Heart right ventricle (tissue), 16 donors: Measurements from ENCODE around the gene ZNF888. TPM values are rescaled to one million over a fixed set of nuclear protein-coding genes. Genes with fewer than 3 reads are reported as not detected.
"Not testable (repeated sequence)": the region's sequence is repeated elsewhere in the genome, so short reads cannot be mapped to it uniquely, and the experiment has no call there.

Source experiments
- ATAC-seq, 8 donors: fragments of 200-7000 bp; cut with Tn5 transposase; one replicate each; pipeline ENCODE4 v1.9.1; 2020; ENCODE audit warnings: mild to moderate bottlenecking in 8 of 8, moderate library complexity in 8 of 8, moderate number of reproducible peaks in 1 of 8
- DNase-seq, 2 donors: peaks; one replicate each; pipeline ENCODE4 v3.0.0-alpha.2; 2020
- H3K27ac ChIP-seq, 10 donors: fragments of 200-600 bp; sonication (generic) in 2 of 10; one replicate each; pipeline versions ENCODE4 v1.5.0 to v1.8.0; 2020 to 2022; ENCODE audit warnings: mild to moderate bottlenecking in 3 of 10
- H3K27me3 ChIP-seq, 7 donors: fragments of 200-600 bp; one replicate each; pipeline ENCODE4 v1.8.0; 2021 to 2022; ENCODE audit warnings: mild to moderate bottlenecking in 2 of 7
- H3K36me3 ChIP-seq, 9 donors: fragments of 200-600 bp; sonication (generic) in 1 of 9; one replicate each; pipeline versions ENCODE4 v1.5.0 to v1.8.0; 2020 to 2022; ENCODE audit warnings: mild to moderate bottlenecking in 2 of 9
- H3K4me1 ChIP-seq, 9 donors: fragments of 200-600 bp; sonication (generic) in 1 of 9; one replicate each; pipeline versions ENCODE4 v1.5.0 to v1.8.0; 2020 to 2022; ENCODE audit warnings: mild to moderate bottlenecking in 4 of 9
- H3K4me3 ChIP-seq, 10 donors: fragments of 200-600 bp; sonication (generic) in 2 of 10; one replicate each; pipeline versions ENCODE4 v1.5.0 to v1.8.0; 2020 to 2022; ENCODE audit warnings: mild to moderate bottlenecking in 7 of 10, moderate library complexity in 2 of 10
- H3K9me3 ChIP-seq, 11 donors: fragments of 200-600 bp in 10 of 11; sonication (generic) in 2 of 11; one replicate each; pipeline versions ENCODE4 v1.5.0 to v1.8.0; 2013 to 2022; ENCODE audit warnings: mild to moderate bottlenecking in 2 of 11, control low read depth in 1 of 11, moderate library complexity in 1 of 11
- WGBS, 2 donors: extraction: QIAGEN DNeasy Blood & Tissue Kit; methylation state at CpG; one replicate each; pipeline ENCODE4 v1.1.7; 2013; ENCODE audit warnings: inconsistent platforms in 1 of 2; 5-methylcytosine and 5-hydroxymethylcytosine counted together
- intact Hi-C, 10 donors: fragments of 100-400 bp; cut with DNase I; formaldehyde crosslinking; loops; one replicate each; pipeline versions ENCODE4 v1.11.1 to v1.14.2; 2022
- polyA plus RNA-seq, 2 donors: library from polyadenylated mRNA; stranded (reverse); fragments of 200-250 nt; gene quantifications; one replicate each; pipeline ENCODE4 v1.2.3, GENCODE V29; 2013
- total RNA-seq, 10 donors: library from RNA; stranded (reverse); fragmentation: NEBNext Ultra II Directional in 3 of 10; extraction: Animal tissue kit (Norgen Biotek cat#: 25700) in 3 of 10; gene quantifications; one replicate each; pipeline versions ENCODE4 v1.2.1 to v1.2.4, GENCODE V29; 2021 to 2023
- TF ChIP-seq, protein P1 (sequence below), 9 donors: fragments of 200-600 bp; sonication (generic) in 2 of 9; IDR thresholded peaks; one replicate each; pipeline versions ENCODE4 v1.5.0 to v1.8.0; 2021 to 2022; ENCODE audit warnings: antibody characterized with exemption in 9 of 9, mild to moderate bottlenecking in 5 of 9, moderate library complexity in 1 of 9
- donor health status: Arrhythmogenic right ventricular cardiomyopathy.
- donor health status: ischemic (EF 13 %, LVEDD 7.1; RV severe dilation, severe dysfunction).
- donor health status: healthy with polysubstance abuse.
- donor health status: DM: no; HTN: yes; CAD: no.
- donor health status: DM: no; HTN: no; CAD: no.
- donor health status: ischemic (EF 25% LVEDD 6.9; RV normal size, moderate dysfunction).
- donor health status: ischemic (EF 25% LVEDD 5.7; RV mildly dilated, moderate dysfunction).
- donor health status: healthy.
- donor health status: DM: yes; HTN: yes; CAD: no.
- donor health status: Ischemic cardiomyopathy.
- donor health status: ischemic (EF 35%, LVEDD 5.7; RV mildly dilated, moderate dysfunction).
- donor health status: nonischemic (EF 11% LVEDD 7.7; RV severe dilation, severe dysfunction).
- donor health status: DM: yes; HTN: yes; CAD: no.
- donor health status: PGD.
- donor health status: ischemic (EF 29% LVEDD 5.4; RV normal size, mild dysfunction).
- donor health status: nonischemic (EF 23%, LVEDD 6.1; RV moderate dilation, normal function).

The ZNF888 gene
- total and polyA plus RNA-seq, 12 donors, result 0.70 to 2.3 (median 1.4) TPM

- ATAC-seq, result peak in 1 of 8 donors; percentile 13
- H3K36me3 ChIP-seq, result peaks cover 0 to 7% (median 0%) of the 10 kb centered on the region in 9 donors
- H3K9me3 ChIP-seq, result no peaks in the 10 kb centered on the region
- WGBS, 2 donors, result 88% methylated on average over 7 of the region's 7 CpGs
- intact Hi-C loops, result no loop called here
- no peak overlapping the region for H3K27ac ChIP-seq
- TF ChIP-seq, protein P1, sequence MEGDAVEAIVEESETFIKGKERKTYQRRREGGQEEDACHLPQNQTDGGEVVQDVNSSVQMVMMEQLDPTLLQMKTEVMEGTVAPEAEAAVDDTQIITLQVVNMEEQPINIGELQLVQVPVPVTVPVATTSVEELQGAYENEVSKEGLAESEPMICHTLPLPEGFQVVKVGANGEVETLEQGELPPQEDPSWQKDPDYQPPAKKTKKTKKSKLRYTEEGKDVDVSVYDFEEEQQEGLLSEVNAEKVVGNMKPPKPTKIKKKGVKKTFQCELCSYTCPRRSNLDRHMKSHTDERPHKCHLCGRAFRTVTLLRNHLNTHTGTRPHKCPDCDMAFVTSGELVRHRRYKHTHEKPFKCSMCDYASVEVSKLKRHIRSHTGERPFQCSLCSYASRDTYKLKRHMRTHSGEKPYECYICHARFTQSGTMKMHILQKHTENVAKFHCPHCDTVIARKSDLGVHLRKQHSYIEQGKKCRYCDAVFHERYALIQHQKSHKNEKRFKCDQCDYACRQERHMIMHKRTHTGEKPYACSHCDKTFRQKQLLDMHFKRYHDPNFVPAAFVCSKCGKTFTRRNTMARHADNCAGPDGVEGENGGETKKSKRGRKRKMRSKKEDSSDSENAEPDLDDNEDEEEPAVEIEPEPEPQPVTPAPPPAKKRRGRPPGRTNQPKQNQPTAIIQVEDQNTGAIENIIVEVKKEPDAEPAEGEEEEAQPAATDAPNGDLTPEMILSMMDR (IDR thresholded peaks at IDR 0.05), result no peak
- H3K4me3 ChIP-seq, result no peak overlapping the region
- H3K4me1 ChIP-seq, result peaks cover 0 to 31% (median 0%) of the 10 kb centered on the region in 9 donors
- no peak for DNase-seq
- H3K27me3 ChIP-seq, result no peaks in the 10 kb centered on the region
These were observed 13.7 kb upstream of the ZNF888 start for GRCh38 chr19:52936954-52937325.

DNA sequence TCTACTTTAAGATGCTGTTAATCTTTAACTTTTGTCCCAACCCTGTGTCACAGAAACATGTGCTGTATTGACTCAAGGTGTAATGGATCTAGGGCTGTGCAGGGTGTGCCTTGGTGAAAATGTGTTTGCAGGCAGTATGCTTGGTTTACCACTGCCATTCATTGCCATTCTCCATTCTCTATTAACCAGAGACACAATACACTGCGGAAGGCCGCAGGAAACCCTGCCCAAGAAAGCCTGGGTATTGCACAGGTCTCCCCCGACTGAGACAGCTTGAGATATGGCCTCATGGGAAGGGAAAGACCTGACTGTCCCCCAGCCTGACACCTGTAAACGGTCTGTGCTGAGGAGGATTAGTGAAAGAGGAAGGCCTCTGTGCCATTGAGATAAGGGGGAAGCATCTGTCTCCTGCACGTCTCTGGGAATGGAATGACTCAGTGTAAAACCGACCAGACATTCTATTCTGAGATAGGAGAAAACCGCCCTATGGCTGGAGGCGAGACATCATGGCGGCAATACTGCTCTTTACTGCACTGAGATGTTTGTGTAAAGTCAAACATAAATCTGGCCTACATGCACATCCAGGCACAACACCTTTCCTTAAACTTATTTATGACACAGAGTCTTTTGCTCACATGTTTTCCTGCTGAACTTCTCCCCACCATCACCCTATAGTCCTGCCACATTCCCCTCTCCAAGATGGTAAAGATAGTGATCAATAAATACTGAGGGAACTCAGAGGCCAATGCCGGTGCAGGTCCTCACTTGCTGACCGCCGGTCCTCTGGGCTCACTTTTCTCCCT is 13.1 kb upstream of the ZNF888 start:
- no peaks in the 10 kb centered on the region for H3K27me3 ChIP-seq
- peaks cover 0 to 7% (median 0%) of the 10 kb centered on the region in 9 donors for H3K36me3 ChIP-seq
- H3K4me3 ChIP-seq, result no peak overlapping the region
- H3K4me1 ChIP-seq, result peaks cover 0 to 27% (median 0%) of the 10 kb centered on the region in 9 donors
- TF ChIP-seq, protein P1 (IDR thresholded peaks at IDR 0.05), result no peak
- no peak overlapping the region for H3K27ac ChIP-seq
- 64 to 66% methylated on average over 12 of the region's 12 CpGs for whole genome bisulfite sequencing, 2 donors
- intact Hi-C loops, result no loop called here
- no peaks in the 10 kb centered on the region for H3K9me3 ChIP-seq
- no peak for DNase-seq
- no peak for ATAC-seq

GRCh38 chr19:52935434-52935833 is 12.2 kb upstream of the ZNF888 start:
- Histone ChIP-seq H3K27me3 (no peaks in the 10 kb centered on the region), H3K4me1 (peaks cover 0 to 20% (median 0%) of the 10 kb centered on the region in 9 donors), H3K27ac (no peak overlapping the region), H3K9me3 (no peaks in the 10 kb centered on the region), H3K36me3 (peaks cover 0 to 7% (median 0%) of the 10 kb centered on the region in 9 donors), H3K4me3 (no peak overlapping the region)
- TF ChIP-seq, protein P1 (IDR thresholded peaks at IDR 0.05), result no peak
- intact Hi-C loops, result no loop called here
- ATAC-seq (no peak), DNase-seq (no peak)
- WGBS, 2 donors, result 79 to 88% methylated on average over 8 of the region's 8 CpGs

DNA sequence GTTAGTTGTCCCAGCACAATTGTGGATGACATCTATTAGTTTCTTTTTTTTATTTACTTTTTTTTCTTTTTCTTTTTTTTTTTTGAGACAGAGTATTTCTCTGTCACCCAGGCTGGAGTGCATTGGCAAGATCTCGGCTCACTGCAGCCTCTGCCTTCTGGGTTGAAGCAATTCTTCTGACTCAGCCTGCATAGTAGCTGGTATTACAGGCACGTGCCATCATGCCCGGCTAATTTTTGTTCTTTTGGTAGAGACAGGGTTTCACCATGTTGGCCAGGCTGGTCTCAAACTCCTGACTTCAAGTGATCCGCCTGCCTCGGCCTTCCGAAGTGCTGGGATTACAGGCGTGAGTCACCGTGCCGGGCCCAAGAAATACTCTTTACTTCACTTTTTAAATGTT is 1.4 kb upstream of the ZNF888 start:
- not testable (repeated sequence) for DNase-seq, ATAC-seq

More for the DNA sequence above, 1.4 kb upstream of the ZNF888 start:
- H3K27ac ChIP-seq, result peak overlapping the region in 3 of 10 donors; percentile 75 to 79 (median 78)
- peaks cover 0 to 20% (median 7%) of the 10 kb centered on the region in 9 donors for H3K36me3 ChIP-seq
- H3K9me3 ChIP-seq, H3K27me3 ChIP-seq, H3K4me3 ChIP-seq, intact Hi-C loops: not testable (repeated sequence)
- H3K4me1 ChIP-seq, result peaks cover 0 to 23% (median 13%) of the 10 kb centered on the region in 9 donors
- WGBS, 2 donors, result 95 to 98% methylated on average over 9 of the region's 9 CpGs
